ENCODE data around the gene LMAN2L. TPM values are rescaled to one million over a fixed set of nuclear protein-coding genes. Genes with fewer than 3 reads are reported as not detected.

Gene LMAN2L
- polyA plus RNA-seq, 3 donors = 7.9 to 22.4 (median 16.6) TPM

DNA sequence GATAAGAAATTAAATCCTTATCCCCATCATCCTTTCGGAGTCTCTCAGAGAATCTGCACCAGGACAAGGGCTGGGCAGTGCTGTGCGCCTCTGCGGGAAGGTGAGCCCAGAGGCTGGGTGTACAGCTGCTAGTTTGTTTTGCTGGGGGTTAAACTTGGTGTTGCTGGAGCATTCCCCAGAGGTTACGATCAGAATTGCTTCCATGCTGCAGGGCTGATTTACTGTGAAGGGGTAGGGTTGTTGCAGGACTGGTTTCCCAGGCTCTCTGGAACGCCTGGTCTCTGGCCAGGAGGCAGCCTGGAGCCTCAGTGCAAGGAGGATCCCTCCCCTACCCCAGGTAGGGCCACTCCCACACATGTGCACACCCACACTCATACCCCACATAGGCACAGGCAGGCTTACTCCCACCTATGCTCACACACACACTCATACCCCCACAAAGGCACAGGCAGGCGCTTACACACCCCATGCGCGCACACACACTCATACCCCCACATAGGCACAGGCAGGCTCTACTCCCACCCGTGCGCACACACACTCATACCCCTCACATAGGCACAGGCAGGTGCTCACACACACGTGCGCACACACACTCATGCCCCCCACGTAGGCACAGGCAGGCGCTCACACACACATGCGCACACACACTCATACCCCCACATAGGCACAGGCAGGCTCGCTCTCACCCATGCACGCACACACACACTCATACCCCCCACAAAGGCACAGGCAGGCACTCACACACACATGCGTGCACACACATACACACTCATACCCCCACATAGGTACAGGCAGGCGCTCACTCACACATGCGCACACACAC, 32.1 kb upstream of the LMAN2L start:
- Histone ChIP-seq H3K79me2 (ENCODE audit: insufficient read depth, low read length) (peaks cover under 1% of the 10 kb centered on the region), H3K4me1 (ENCODE audit: control insufficient read depth in 1 of 2, insufficient read depth in 2 of 2, low read length in 2 of 2) (peaks cover 11 to 16% of the 10 kb centered on the region in 2 donors), H3K36me3 (replicated peaks in 1 of 2; ENCODE audit: control insufficient read depth in 1 of 2, insufficient read depth in 2 of 2, low read length in 2 of 2) (no peaks in the 10 kb centered on the region), H2AFZ (ENCODE audit: insufficient read depth, low read depth, low read length, poor library complexity, severe bottlenecking) (no peak overlapping the region), H3K9ac (ENCODE audit: insufficient read depth, low read length, poor library complexity, severe bottlenecking) (no peak overlapping the region), H3K4me2 (replicated peaks; ENCODE audit: extremely low read depth, low read length, poor library complexity, severe bottlenecking) (no peak overlapping the region), H3K27me3 (ENCODE audit: control insufficient read depth in 2 of 2, insufficient read depth in 2 of 2, low read length in 2 of 2) (no peaks in the 10 kb centered on the region), H3K9me3 (replicated peaks in 1 of 2; ENCODE audit: control insufficient read depth in 1 of 2, insufficient read depth in 1 of 2, low read length in 2 of 2) (no peaks in the 10 kb centered on the region), H3K4me3 (replicated peaks in 1 of 3; ENCODE audit: low read depth in 2 of 3, low read length in 3 of 3) (no peak overlapping the region), H3K27ac (ENCODE audit: low read depth in 1 of 2, low read length in 2 of 2) (no peak overlapping the region), H4K20me1 (ENCODE audit: insufficient read depth, low read length) (peaks cover 12% of the 10 kb centered on the region)
- intact Hi-C loops (cut with micrococcal nuclease) = no loop called here
- H3K4me3 Mint-ChIP-seq = no peak overlapping the region
- TF ChIP-seq, protein P1, sequence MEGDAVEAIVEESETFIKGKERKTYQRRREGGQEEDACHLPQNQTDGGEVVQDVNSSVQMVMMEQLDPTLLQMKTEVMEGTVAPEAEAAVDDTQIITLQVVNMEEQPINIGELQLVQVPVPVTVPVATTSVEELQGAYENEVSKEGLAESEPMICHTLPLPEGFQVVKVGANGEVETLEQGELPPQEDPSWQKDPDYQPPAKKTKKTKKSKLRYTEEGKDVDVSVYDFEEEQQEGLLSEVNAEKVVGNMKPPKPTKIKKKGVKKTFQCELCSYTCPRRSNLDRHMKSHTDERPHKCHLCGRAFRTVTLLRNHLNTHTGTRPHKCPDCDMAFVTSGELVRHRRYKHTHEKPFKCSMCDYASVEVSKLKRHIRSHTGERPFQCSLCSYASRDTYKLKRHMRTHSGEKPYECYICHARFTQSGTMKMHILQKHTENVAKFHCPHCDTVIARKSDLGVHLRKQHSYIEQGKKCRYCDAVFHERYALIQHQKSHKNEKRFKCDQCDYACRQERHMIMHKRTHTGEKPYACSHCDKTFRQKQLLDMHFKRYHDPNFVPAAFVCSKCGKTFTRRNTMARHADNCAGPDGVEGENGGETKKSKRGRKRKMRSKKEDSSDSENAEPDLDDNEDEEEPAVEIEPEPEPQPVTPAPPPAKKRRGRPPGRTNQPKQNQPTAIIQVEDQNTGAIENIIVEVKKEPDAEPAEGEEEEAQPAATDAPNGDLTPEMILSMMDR (IDR thresholded peaks at IDR 0.05) = no peak
- H3K4me1 Mint-ChIP-seq = peaks cover 30% of the 10 kb centered on the region
- WGBS (ENCODE audit: insufficient coverage) = 96% methylated on average over 15 of the region's 20 CpGs
- no peak for DNase-seq
- peak overlapping the region in 1 of 7 donors; percentile 52 for H3K27ac Mint-ChIP-seq
- H3K9me3 Mint-ChIP-seq = peaks cover 0 to 2% (median 0%) of the 10 kb centered on the region in 7 donors
- H3K27me3 Mint-ChIP-seq (ENCODE audit: low read depth in 3 of 3) = peaks cover 0 to 6% (median 4%) of the 10 kb centered on the region in 3 donors
- peaks cover 5 to 26% of the 10 kb centered on the region in 2 donors for H3K36me3 Mint-ChIP-seq

DNA sequence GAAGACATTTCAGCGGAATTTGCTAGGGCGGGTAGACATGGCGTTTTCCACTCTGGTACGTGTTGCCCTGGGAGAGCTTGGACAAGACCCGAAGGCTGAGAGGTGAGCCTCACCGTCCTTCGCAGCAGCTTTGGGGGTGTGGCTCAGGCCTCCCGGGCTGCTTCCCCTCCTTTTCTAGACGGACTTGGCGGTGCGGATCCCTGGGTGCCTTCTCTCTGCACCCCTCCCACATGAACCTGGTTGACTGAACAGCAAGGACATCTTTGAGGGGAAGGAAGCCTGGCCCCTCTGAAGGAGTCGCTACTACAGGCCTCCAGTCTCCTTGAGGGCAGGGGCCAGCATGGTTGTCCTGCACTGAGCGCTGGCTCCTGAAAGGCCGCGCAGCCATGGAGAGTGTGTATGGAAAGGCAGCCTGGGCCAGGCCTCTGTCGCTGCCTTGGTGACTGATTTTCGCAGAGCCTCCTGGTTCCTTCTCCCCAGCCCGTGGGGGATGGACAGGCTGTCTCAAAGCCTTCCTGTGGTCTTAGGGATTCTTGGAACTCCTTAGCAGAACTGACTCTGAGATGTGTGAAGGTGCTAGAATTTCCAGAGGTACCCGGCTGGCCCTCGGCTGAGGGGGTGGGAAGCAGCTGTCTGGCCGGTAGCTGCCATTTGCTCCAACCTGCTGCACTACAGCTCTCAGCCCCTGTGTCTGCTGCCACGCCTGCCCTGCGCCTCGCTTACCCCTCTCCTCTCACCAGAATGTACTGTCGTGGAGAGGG, 30.8 kb upstream of the LMAN2L start:
- H3K4me3 Mint-ChIP-seq = no peak overlapping the region
- no peak overlapping the region for H3K27ac Mint-ChIP-seq
- intact Hi-C loops (cut with micrococcal nuclease) = no loop called here
- H3K27me3 ChIP-seq (ENCODE audit: control insufficient read depth in 2 of 2, insufficient read depth in 2 of 2, low read length in 2 of 2) = no peaks in the 10 kb centered on the region
- no peak overlapping the region for H3K9ac ChIP-seq (ENCODE audit: insufficient read depth, low read length, poor library complexity, severe bottlenecking)
- WGBS (ENCODE audit: insufficient coverage) = 91% methylated on average over 15 of the region's 25 CpGs
- no peak overlapping the region for H2AFZ ChIP-seq (ENCODE audit: insufficient read depth, low read depth, low read length, poor library complexity, severe bottlenecking)
- no peak for DNase-seq
- H3K36me3 ChIP-seq (replicated peaks in 1 of 2; ENCODE audit: control insufficient read depth in 1 of 2, insufficient read depth in 2 of 2, low read length in 2 of 2) = no peaks in the 10 kb centered on the region
- H4K20me1 ChIP-seq (ENCODE audit: insufficient read depth, low read length) = peaks cover 19% of the 10 kb centered on the region
- H3K36me3 Mint-ChIP-seq = peaks cover 5 to 29% of the 10 kb centered on the region in 2 donors
- no peak overlapping the region for H3K4me3 ChIP-seq (replicated peaks in 1 of 3; ENCODE audit: low read depth in 2 of 3, low read length in 3 of 3)
- H3K9me3 ChIP-seq (replicated peaks in 1 of 2; ENCODE audit: control insufficient read depth in 1 of 2, insufficient read depth in 1 of 2, low read length in 2 of 2) = no peaks in the 10 kb centered on the region
- H3K79me2 ChIP-seq (ENCODE audit: insufficient read depth, low read length) = peaks cover 5% of the 10 kb centered on the region
- H3K27me3 Mint-ChIP-seq (ENCODE audit: low read depth in 3 of 3) = peaks cover 0 to 6% (median 2%) of the 10 kb centered on the region in 3 donors
- H3K4me1 Mint-ChIP-seq = peaks cover 36% of the 10 kb centered on the region
- peaks cover 0 to 2% (median 0%) of the 10 kb centered on the region in 7 donors for H3K9me3 Mint-ChIP-seq
- H3K4me2 ChIP-seq (replicated peaks; ENCODE audit: extremely low read depth, low read length, poor library complexity, severe bottlenecking) = no peak overlapping the region
- peaks cover 11 to 16% of the 10 kb centered on the region in 2 donors for H3K4me1 ChIP-seq (ENCODE audit: control insufficient read depth in 1 of 2, insufficient read depth in 2 of 2, low read length in 2 of 2)
- TF ChIP-seq, protein P1 (IDR thresholded peaks at IDR 0.05) = no peak
- H3K27ac ChIP-seq (ENCODE audit: low read depth in 1 of 2, low read length in 2 of 2) = no peak overlapping the region

All from CD14-positive monocyte (primary cell).